HG03558 (cell line): ENCODE results near the gene RAB11A.

Experiments
- ATAC-seq: cut with Tn5 transposase; IDR thresholded peaks from one replicate; pipeline ENCODE4 v1.9.1; 2021; ENCODE audit warnings: moderate number of reproducible peaks; ENCODE audit not compliant: unreplicated experiment; ENCODE audit errors: extremely low read depth

Gene RAB11A

GRCh38 chr15:65881766-65882434 lies 12.6 kb downstream of the RAB11A start:
- no peak for ATAC-seq

GRCh38 chr15:65883571-65883970 lies 14.3 kb downstream of the RAB11A start:
- ATAC-seq = no peak

DNA sequence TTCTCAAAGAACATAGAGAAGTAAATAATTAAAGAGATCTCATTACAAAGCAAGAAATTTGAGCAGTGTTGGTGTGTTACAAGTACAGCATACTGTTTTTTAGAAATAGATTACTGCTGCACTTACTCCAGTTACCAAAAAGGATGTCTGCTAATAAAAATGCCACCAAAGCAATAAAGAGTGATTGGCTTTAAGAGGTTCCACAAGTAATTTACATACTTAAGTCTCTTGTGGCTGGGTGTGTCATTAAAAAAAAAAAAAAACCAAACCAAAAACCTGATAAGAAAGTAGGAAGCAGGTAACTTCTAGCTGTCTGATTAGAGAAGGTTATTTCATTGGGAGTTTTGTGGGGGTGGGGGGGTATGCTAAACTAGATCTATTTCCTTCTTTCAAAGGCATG lies 15.2 kb downstream of the RAB11A start:
- ATAC-seq = no peak

GRCh38 chr15:65885668-65886218 lies 16.5 kb downstream of the RAB11A start:
- ATAC-seq = no peak

- no peak for ATAC-seq
Measured at GRCh38 chr15:65887565-65887964, 18.3 kb downstream of the RAB11A start.

DNA sequence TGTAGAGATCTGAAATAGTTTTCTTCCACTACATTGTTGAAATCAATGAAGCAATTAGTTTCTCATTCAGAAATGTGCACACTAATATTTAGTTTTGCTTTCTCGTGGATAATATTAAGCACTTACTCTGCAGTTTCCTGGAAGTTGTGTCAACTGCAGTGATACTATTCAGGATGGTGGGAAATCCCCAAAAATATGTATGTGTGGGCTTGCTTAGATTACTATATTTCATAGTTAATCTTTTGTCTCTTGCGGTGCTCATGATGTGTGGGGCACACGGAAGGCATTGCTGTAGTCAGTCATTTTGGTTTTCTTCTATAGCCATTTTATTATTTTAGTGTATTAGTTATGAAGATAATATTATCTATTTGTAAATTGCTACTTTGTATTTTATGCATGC lies 19.7 kb downstream of the RAB11A start:
- ATAC-seq = no peak

GRCh38 chr15:65893060-65893459 lies 23.8 kb downstream of the RAB11A start:
- ATAC-seq = no peak

- no peak for ATAC-seq
Measured at GRCh38 chr15:65896236-65896635, 26.9 kb downstream of the RAB11A start.

DNA sequence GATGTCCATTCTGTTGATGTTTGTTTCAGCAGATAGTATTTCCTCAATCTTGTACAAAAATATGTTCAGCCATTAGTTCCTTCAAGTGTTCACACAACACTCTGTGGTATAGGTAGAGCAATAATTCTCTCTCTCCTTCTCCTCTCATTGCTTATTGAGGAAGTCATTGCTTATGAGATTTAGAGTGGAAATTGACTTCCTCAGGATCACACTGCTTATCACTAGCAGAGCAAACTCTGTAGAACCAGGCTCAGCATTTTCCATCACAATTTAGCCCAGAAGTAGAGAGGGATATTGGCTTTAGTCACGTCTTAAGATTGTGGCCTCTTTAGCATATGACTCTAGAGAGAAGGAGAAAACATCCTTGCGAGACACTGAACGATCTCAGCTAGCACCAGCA lies 31.2 kb downstream of the RAB11A start:
- no peak for ATAC-seq

GRCh38 chr15:65901336-65901735 lies 32.0 kb downstream of the RAB11A start:
- ATAC-seq = no peak

GRCh38 chr15:65901836-65902235 lies 32.5 kb downstream of the RAB11A start:
- no peak for ATAC-seq

DNA sequence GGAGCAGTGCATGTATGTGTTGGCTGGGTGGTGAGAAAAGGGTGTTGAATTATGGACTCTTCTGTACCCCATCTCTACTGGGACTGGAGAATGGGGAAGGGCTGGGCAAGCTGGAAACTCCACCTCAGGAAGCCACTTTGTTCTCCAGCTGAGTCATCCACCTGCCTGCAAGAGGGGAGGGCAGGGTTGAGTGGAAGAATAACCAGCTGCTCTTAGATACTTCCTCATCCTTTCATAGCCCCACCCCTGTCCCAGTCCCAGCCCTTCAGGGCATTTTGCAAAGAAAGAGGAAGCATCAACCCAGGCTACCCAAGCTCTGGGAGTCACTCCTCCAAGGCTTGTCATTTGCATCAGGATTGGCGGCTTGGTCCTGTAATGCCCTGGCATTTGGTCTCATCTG lies 33.1 kb downstream of the RAB11A start:
- no peak for ATAC-seq

GRCh38 chr15:65903296-65904073 lies 34.2 kb downstream of the RAB11A start:
- ATAC-seq = no peak

GRCh38 chr15:65904301-65904700 lies 35.0 kb downstream of the RAB11A start:
- ATAC-seq = no peak

GRCh38 chr15:65906396-65906795 lies 37.1 kb downstream of the RAB11A start:
- no peak for ATAC-seq

DNA sequence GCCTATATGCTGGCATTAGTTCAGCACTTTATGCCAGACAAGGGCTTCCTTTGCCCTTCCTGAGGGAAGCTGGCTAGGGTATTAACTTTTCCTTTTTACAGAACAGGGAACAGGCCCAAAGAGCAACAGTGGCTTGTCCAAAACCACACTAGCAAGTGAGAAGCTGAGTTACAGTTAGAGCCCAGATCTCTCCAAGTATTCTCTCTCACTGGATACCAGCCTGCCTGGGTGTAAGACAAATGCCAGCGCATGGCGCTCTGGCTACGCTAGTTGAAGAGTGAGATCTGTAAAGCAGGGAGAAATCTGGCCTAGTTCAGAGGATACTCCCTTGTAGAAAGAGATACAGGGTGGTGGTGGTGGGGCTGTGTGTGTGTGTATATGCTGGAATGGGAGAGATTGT lies 38.4 kb downstream of the RAB11A start:
- no peak for ATAC-seq

GRCh38 chr15:65908876-65909275 lies 39.6 kb downstream of the RAB11A start:
- no peak for ATAC-seq

GRCh38 chr15:65909831-65910230 lies 40.5 kb downstream of the RAB11A start:
- no peak for ATAC-seq

GRCh38 chr15:65910341-65910740 lies 41.0 kb downstream of the RAB11A start:
- ATAC-seq = no peak

- no peak for ATAC-seq
Measured at GRCh38 chr15:65912235-65912634, 42.9 kb downstream of the RAB11A start.

DNA sequence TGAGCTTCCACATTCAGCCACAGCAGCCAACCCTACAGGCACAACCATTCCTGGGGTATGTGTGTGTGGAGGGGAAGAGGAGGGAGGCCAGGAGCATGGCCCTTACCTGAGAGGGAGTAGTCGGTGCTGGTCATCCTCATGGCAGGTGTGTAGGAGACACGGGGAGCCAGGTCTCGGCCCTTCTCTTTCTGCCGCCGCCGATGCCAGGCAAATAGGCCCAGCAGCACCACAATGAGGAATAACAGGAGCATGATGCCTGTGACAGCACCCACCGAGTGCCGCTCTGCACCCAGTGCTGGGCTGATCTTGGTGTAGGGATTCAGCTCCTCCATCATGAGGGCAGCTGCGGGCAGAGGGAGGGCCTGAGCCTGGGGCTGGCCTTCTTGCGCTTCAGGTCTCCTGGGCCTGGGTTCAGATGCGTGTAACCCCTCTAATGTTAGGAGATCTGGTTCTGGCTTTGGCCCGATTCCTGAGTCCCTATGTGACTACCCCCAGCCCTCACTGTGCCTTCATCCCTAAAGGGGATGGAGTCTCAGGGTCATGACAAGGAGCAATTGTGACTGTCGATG lies 44.4 kb downstream of the RAB11A start:
- ATAC-seq = no peak
